T-helper 1 cell (primary cell): Measurements from ENCODE around the gene SMIM28.

Experiments
- DNase-seq, 5 donors: peaks; one replicate each; pipeline ENCODE4 v3.0.0-alpha.2; 2012 to 2020

Gene SMIM28

DNA sequence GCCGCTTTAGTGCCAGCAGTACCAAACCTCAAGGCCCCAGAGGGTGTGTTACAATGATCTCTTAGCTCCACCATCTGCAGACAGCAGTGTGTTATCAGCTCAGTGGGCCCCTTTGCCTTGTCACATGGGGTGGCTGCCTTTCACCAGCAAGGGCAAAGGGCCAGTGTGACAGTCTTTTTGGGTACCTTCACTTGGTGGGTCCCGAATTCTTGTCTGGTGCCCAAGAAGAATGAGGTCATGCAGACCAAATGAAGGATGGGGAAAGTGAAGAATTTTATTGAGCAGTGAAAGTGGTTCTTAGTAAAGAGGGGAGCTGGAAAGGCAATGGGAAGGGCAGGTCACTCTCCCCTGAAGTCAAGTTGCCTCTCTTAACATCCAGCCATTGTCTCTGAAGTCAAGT is 2.9 kb upstream of the SMIM28 start:
- DNase-seq, result no peak

DNA sequence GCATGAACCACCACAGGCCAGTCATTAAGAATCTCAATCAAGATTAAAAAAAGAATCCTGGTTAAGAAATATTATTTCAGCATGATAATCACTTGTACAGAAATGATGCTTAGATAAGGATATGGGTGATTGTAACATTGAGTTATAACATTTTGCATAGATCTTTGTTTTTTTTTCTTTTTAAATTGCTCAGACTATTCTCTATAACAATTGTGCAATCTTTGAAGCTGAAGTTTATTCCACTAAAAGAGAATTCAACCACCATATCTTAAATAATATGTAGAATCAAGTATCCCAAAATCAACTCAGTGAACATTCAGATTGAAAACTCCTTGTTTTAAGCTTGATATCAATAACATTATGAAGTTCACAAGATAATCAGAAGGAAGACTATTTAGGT is 663 bp upstream of the SMIM28 start:
- no peak for DNase-seq

GRCh38 chr6:138378463-138378862 is 758 bp downstream of the SMIM28 start:
- no peak for DNase-seq

DNA sequence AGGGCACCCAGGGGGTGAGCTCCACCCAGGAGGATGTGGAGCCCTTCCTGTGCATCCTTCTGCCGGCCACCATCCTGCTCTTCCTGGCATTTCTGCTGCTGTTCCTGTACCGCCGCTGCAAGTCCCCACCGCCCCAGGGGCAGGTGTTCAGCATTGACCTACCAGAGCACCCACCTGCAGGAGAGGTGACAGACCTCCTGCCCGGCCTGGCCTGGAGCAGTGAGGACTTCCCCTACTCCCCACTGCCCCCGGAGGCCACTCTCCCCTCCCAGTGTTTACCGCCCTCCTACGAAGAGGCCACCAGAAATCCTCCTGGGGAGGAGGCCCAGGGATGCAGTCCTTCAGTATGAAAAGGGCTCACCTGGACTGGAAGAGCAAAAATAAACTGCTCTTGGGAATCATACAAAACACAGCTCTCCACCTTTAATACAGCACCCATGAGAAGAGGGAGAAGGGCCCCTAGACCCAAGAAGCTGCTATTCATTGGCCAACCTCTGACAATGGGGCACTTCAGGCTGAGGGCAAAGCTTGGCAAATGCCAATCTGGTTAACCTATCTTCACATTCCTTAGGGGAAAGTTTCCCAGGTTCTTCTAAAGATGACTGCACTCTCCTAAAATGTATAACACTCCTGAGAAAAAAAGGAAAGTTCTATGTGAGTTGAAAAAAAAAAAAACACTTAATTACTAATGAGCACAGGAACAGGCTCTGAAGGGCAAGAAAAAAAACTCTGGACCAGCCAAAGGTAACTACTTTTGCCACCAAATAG is 5.0 kb downstream of the SMIM28 start:
- no peak for DNase-seq

DNA sequence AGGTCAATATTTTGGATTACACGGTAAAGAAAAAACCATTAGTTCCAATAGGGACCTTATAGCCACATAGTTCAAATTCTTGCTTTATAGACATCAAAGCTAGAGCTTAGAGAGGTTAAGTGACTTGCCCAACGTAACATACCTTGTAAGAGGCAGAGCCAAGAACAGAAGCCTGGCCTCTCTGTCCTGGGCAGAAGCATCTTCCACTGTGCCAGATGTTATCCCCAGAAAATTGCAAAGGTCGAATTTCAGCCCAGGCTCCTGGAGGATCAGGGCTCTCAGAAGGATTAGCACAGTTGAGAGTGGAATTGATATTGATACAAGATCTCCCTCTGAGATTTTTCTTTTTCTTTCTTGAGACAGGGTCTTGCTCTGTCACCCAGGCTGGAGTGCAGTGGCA is 6.1 kb downstream of the SMIM28 start:
- DNase-seq, result no peak

- DNase-seq, result no peak
Measured at GRCh38 chr6:138386897-138387296, 9.2 kb downstream of the SMIM28 start.

GRCh38 chr6:138387577-138388368 is 10.1 kb downstream of the SMIM28 start:
- no peak for DNase-seq

- DNase-seq, result no peak
Measured at GRCh38 chr6:138389551-138389950, 11.8 kb downstream of the SMIM28 start.

GRCh38 chr6:138393871-138394783 is 16.4 kb downstream of the SMIM28 start:
- DNase-seq, result no peak

GRCh38 chr6:138396709-138397108 is 19.0 kb downstream of the SMIM28 start:
- no peak for DNase-seq

- no peak for DNase-seq
Measured at GRCh38 chr6:138397128-138398122, 19.7 kb downstream of the SMIM28 start.

DNA sequence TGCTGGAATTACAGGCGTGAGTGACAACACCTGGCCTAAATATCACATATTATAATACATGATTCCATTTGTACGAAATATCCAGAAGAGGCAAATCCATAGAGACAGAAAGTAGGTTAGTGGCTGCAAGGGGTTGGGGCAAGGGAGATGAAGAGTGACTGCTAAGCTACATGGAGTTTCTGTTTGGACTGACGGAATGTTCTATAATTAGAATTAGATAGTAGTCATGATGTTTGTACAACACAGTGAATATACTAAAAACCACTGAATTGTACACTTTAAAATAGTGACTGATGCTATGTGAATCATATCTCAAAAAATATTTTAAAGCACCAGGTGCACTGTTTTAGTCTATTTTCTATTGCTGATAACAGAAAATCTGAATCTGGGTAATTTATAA is 22.6 kb downstream of the SMIM28 start:
- DNase-seq, result no peak

DNA sequence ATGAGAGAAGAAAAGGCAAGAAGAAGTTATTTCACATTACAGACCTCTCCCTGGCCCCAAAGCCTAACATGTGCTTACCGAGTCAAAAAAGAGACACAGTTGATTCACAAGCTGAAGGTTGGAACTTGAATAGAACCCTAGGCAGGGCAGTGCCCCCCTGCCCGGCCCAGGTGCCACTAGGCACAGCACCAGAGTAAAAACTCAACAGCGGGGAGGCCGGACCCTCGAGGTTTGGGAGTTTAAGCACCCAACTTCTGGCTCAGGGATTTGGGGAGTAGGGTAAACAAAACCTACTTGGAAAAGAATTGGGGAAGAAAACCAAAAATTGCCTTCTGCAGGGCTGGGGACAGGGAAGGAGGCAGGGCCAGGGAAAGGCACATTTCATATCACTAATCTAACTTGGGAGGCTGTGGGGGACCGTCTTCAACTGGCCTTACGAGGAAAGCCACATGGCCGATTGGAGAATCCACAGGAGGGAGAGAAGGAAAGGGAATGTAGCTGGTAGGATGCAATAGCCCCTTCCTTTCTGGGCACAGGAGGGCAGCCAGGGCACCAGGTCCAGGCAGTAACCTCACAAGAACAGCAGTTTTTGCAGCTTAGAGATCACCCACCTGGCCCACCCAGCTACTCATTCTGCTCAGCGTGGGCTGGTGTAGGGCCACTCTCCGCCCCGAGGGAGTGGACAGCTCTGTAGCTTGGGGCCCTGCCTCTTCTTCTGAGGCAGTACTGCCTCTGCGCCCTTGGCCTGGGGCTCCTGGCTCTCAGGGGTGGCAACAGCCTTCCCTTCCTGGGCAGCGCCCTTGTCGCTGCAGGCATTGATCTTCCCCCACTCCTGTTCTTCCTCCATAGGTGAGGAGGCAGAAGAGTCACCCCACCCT is 24.5 kb downstream of the SMIM28 start:
- DNase-seq, result no peak

GRCh38 chr6:138402838-138403187 is 25.1 kb downstream of the SMIM28 start:
- DNase-seq, result no peak

GRCh38 chr6:138403324-138403800 is 25.7 kb downstream of the SMIM28 start:
- DNase-seq, result peak in 4 of 5 donors; percentile 15 to 40 (median 23)

- peak; percentile 86 to 94 (median 92) for DNase-seq
Measured at GRCh38 chr6:138403801-138404665, 26.3 kb downstream of the SMIM28 start, which contains the start of gene HEBP2. HEBP2 (plus strand) TSS chr6:138404223; CDS start chr6:138404496, 273 bp downstream.

- DNase-seq, result peak in 3 of 5 donors; percentile 17 to 27 (median 22)
Measured at GRCh38 chr6:138404666-138405337, 27.1 kb downstream of the SMIM28 start.

DNA sequence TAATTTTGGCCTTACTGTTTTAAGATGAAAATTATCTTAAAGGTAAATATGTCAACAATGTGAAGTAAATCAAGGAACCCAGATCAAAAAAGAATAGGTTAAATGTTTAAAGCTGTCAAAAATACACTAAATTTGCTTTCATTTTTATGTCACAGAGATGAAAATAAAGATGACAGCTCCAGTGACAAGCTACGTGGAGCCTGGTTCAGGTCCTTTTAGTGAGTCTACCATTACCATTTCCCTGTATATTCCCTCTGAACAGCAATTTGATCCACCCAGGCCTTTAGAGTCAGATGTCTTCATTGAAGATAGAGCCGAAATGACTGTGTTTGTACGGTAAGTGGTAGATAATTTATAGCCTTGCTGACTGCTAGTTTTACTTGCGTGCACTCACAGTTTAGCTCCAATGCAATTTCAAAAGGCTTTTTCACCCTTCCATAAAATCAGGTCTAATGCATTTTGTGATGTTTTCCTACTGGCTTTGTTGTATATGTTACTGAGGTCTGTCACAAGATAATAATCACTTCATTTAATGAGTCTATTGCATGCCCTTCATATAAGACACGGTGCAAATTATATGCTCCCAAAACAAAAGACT is 28.2 kb downstream of the SMIM28 start:
- no peak for DNase-seq
